22Rv1 (cell line): ENCODE results near the gene SCN7A.
"Not testable (repeated sequence)": the region's sequence is repeated elsewhere in the genome, so short reads cannot be mapped to it uniquely, and the experiment has no call there.

ENCODE experiments used
- H3K27ac ChIP-seq: fragments of 450-650 bp; 2 replicates; pipeline ENCODE4 v1.5.1; 2017
- ZFX ChIP-seq: fragments of 450-650 bp; IDR thresholded peaks from 2 replicates; pipeline ENCODE4 v1.6.1; 2017; ENCODE audit warnings: antibody characterized with exemption, borderline replicate concordance
- TF ChIP-seq, protein P1 (sequence below): fragments of 450-650 bp; IDR thresholded peaks from 2 replicates; pipeline ENCODE4 v1.5.1; 2017; ENCODE audit warnings: mild to moderate bottlenecking

SCN7A gene

GRCh38 chr2:166485558-166486178 lies 8.4 kb downstream of the SCN7A start:
- H3K27ac ChIP-seq, result no peak overlapping the region
- TF ChIP-seq, protein P1, sequence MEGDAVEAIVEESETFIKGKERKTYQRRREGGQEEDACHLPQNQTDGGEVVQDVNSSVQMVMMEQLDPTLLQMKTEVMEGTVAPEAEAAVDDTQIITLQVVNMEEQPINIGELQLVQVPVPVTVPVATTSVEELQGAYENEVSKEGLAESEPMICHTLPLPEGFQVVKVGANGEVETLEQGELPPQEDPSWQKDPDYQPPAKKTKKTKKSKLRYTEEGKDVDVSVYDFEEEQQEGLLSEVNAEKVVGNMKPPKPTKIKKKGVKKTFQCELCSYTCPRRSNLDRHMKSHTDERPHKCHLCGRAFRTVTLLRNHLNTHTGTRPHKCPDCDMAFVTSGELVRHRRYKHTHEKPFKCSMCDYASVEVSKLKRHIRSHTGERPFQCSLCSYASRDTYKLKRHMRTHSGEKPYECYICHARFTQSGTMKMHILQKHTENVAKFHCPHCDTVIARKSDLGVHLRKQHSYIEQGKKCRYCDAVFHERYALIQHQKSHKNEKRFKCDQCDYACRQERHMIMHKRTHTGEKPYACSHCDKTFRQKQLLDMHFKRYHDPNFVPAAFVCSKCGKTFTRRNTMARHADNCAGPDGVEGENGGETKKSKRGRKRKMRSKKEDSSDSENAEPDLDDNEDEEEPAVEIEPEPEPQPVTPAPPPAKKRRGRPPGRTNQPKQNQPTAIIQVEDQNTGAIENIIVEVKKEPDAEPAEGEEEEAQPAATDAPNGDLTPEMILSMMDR, result no peak
- TF ChIP-seq ZFX, result no peak

GRCh38 chr2:166472332-166472731 lies 21.7 kb downstream of the SCN7A start:
- H3K27ac ChIP-seq, result no peak overlapping the region
- TF ChIP-seq, protein P1, result no peak
- TF ChIP-seq ZFX, result no peak

DNA sequence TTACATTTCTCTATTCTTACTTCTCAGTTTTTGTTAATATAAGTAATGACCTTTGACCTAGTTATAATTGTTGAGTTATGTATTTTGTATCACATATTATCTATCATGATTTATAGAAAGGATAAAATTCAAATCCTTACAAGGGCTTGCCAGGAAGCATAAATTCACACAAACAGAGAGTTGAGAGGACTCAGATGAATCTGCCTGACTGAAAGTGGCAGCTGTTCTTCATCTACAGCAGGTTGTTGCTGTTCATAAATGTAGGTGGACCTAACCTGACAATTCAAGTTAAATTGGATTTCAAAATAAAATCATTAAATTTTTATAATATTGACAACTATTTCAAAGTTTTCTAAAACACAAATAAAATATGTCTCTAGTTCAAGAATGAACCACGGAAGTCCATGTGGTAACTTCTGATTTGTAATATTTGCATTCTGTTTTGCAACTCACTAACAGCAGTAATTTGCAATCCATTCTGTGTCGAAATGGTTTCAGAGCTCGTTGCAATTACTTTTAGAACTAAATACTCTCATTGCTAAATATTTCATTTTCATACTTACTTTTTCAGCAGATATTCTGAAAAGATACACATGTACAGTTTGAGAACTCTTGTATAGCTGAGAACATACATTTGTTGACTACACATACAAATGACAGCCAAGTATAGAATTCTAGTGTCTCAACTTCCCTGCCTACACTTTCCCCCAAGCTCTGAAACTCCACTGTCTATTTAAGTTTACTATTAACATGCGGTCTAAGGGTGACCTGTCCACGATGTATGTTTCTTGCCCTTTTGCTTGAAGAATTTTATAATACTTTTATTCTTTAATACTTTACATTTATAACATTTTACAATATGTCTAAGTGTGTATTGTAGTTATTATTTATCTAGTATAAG lies 25.7 kb downstream of the SCN7A start:
- TF ChIP-seq, protein P1, result no peak
- no peak for TF ChIP-seq ZFX
- H3K27ac ChIP-seq, result no peak overlapping the region

DNA sequence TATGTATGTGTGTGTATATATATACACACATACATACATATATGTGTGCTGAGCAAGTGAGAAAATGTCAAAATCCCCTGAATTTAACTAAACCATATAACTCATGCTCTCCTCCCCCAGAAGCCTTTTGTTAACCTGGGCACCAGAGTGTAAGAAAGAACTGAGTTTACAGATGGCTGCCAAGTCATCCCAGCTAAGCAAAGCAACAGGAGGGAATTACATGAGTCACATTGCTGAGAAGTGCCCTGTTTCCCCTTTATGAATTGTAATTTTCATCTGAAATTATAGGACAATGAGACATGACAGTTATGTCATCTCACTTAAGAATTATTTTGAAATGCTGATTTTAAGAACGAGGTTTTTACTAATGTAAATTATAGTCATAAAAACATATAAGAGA lies 29.9 kb downstream of the SCN7A start:
- no peak overlapping the region for H3K27ac ChIP-seq
- TF ChIP-seq ZFX, result no peak
- TF ChIP-seq, protein P1, result no peak

- no peak overlapping the region for H3K27ac ChIP-seq
- no peak for TF ChIP-seq ZFX
- TF ChIP-seq, protein P1, result no peak
These were observed 30.4 kb downstream of the SCN7A start for GRCh38 chr2:166463640-166464039.

GRCh38 chr2:166458674-166459073 lies 35.4 kb downstream of the SCN7A start:
- TF ChIP-seq, protein P1, result no peak
- H3K27ac ChIP-seq, result no peak overlapping the region

GRCh38 chr2:166455823-166456222 lies 38.2 kb downstream of the SCN7A start:
- H3K27ac ChIP-seq, result not testable (repeated sequence)
